Head of caudate nucleus (tissue), 42 donors: ENCODE results near the gene RABAC1.
"Not testable (repeated sequence)": the region's sequence is repeated elsewhere in the genome, so short reads cannot be mapped to it uniquely, and the experiment has no call there.

Experiments used
- DNase-seq, 42 donors: peaks; one replicate each; pipeline versions ENCODE4 v3.0.0 to v3.0.0-alpha.2; 2020 to 2021; ENCODE audit warnings: mixed read lengths in 7 of 42
- intact Hi-C: fragments of 100-400 bp; cut with DNase I; formaldehyde crosslinking; loops from one replicate; pipeline ENCODE4 v1.15.0; 2022

RABAC1 gene

GRCh38 chr19:41957161-41957837 lies 1.8 kb downstream of the RABAC1 start:
- intact Hi-C loops: loop anchor here (5.0 kb wide), 1 partner anchor 95 kb away; the partner anchor contains the start of gene RPS19
- DNase-seq: no peak

- intact Hi-C loops: loop anchor here (5.0 kb wide), 1 partner anchor 94 kb away; the partner anchor contains the start of gene RPS19
- no peak for DNase-seq
Observed at GRCh38 chr19:41956621-41957020, 2.5 kb downstream of the RABAC1 start.

- intact Hi-C loops: loop anchor here (5.0 kb wide), 1 partner anchor 93 kb away; the partner anchor contains the start of gene RPS19
- DNase-seq: no peak
Observed at GRCh38 chr19:41955521-41955920, 3.6 kb downstream of the RABAC1 start.

- intact Hi-C loops: no loop called here
- peak; percentile 38 to 93 (median 84) for DNase-seq
Observed at GRCh38 chr19:41951686-41952172, 7.4 kb downstream of the RABAC1 start.

GRCh38 chr19:41947091-41947490 lies 12.0 kb downstream of the RABAC1 start:
- intact Hi-C loops: no loop called here
- no peak for DNase-seq

- DNase-seq: no peak
- intact Hi-C loops: no loop called here
Observed at GRCh38 chr19:41945135-41945766, 13.9 kb downstream of the RABAC1 start.

- intact Hi-C loops: no loop called here
- no peak for DNase-seq
Observed at GRCh38 chr19:41944336-41944735, 14.8 kb downstream of the RABAC1 start.

- no peak for DNase-seq
- intact Hi-C loops: no loop called here
Observed at GRCh38 chr19:41941410-41942202, 17.5 kb downstream of the RABAC1 start.

- intact Hi-C loops: no loop called here
- no peak for DNase-seq
Observed at GRCh38 chr19:41940731-41941409, 18.3 kb downstream of the RABAC1 start.

GRCh38 chr19:41939861-41940730 lies 19.0 kb downstream of the RABAC1 start:
- DNase-seq: no peak
- intact Hi-C loops: loop anchor here (10.0 kb wide), 1 partner anchor 65 kb away; the partner anchor contains the start of gene CD79A

- DNase-seq: not testable (repeated sequence)
- intact Hi-C loops: loop anchor here (10.0 kb wide), 1 partner anchor 64 kb away; the partner anchor contains the start of gene CD79A
Observed at GRCh38 chr19:41939209-41939608, 19.9 kb downstream of the RABAC1 start.

GRCh38 chr19:41937525-41938468 lies 21.3 kb downstream of the RABAC1 start:
- DNase-seq: no peak
- intact Hi-C loops: loop anchor here (10.0 kb wide), 1 partner anchor 63 kb away; the partner anchor contains the start of gene CD79A

GRCh38 chr19:41936961-41937360 lies 22.2 kb downstream of the RABAC1 start:
- intact Hi-C loops: loop anchor here (10.0 kb wide), 1 partner anchor 62 kb away; the partner anchor contains the start of gene CD79A
- no peak for DNase-seq

GRCh38 chr19:41936416-41936850 lies 22.7 kb downstream of the RABAC1 start:
- intact Hi-C loops: loop anchor here (10.0 kb wide), 1 partner anchor 62 kb away; the partner anchor contains the start of gene CD79A
- no peak for DNase-seq

GRCh38 chr19:41935760-41936415 lies 23.2 kb downstream of the RABAC1 start:
- intact Hi-C loops: loop anchor here (10.0 kb wide), 1 partner anchor 61 kb away; the partner anchor contains the start of gene CD79A

GRCh38 chr19:41934849-41935374 lies 24.2 kb downstream of the RABAC1 start:
- intact Hi-C loops: loop anchor here (10.0 kb wide), 1 partner anchor 60 kb away; the partner anchor contains the start of gene CD79A
- peak; percentile 25 to 88 (median 64) for DNase-seq

More at GRCh38 chr19:41935760-41936415, 23.2 kb downstream of the RABAC1 start:
- no peak for DNase-seq
